Activated T-cell treated with anti-CD3 and anti-CD28 coated beads, Interleukin-2, amount 50 U/mL, for 4 hours (primary cell): ENCODE measurements around the gene AAK1. TPM values are rescaled to one million over a fixed set of nuclear protein-coding genes. Genes with fewer than 3 reads are reported as not detected.
A peak's percentile ranks its signal among the peaks of the same experiment; 100 is the strongest.

Experiments used
- ATAC-seq, 2 donors: fragments of 200-7000 bp; cut with Tn5 transposase; one replicate each; pipeline ENCODE4 v1.10.0; 2021
- DNase-seq: peaks from one replicate; pipeline ENCODE4 v3.0.0-alpha.2; 2020
- H3K27me3 Mint-ChIP-seq: one replicate; pipeline ENCODE4 v1.8.0; 2021; ENCODE audit warnings: low read depth, mixed read lengths
- H3K36me3 Mint-ChIP-seq: one replicate; pipeline ENCODE4 v1.8.0; 2022; ENCODE audit warnings: mixed read lengths; ENCODE audit not compliant: insufficient read depth
- H3K4me1 Mint-ChIP-seq: one replicate; pipeline ENCODE4 v1.8.0; 2021; ENCODE audit warnings: low read depth, mixed read lengths
- H3K4me3 Mint-ChIP-seq: one replicate; pipeline ENCODE4 v1.8.0; 2021; ENCODE audit warnings: mild to moderate bottlenecking, moderate library complexity, mixed read lengths
- H3K9me3 Mint-ChIP-seq: one replicate; pipeline ENCODE4 v1.8.0; 2021; ENCODE audit warnings: mixed read lengths
- total RNA-seq, 3 donors: library from RNA; stranded (reverse); gene quantifications; one replicate each; pipeline ENCODE4 v1.2.1, GENCODE V29; 2021

The AAK1 gene
- total RNA-seq, 3 donors from 2014 or later: 46.1 to 54.5 (median 51.6) TPM

- Mint-ChIP-seq H3K9me3 (no peaks in the 10 kb centered on the region), H3K4me1 (peaks cover 81% of the 10 kb centered on the region), H3K4me3 (no peak overlapping the region), H3K27me3 (no peaks in the 10 kb centered on the region), H3K36me3 (peaks cover 6% of the 10 kb centered on the region)
- no peak for DNase-seq
- no peak for ATAC-seq
Observed at GRCh38 chr2:69588945-69589344, 54.6 kb downstream of the AAK1 start.

DNA sequence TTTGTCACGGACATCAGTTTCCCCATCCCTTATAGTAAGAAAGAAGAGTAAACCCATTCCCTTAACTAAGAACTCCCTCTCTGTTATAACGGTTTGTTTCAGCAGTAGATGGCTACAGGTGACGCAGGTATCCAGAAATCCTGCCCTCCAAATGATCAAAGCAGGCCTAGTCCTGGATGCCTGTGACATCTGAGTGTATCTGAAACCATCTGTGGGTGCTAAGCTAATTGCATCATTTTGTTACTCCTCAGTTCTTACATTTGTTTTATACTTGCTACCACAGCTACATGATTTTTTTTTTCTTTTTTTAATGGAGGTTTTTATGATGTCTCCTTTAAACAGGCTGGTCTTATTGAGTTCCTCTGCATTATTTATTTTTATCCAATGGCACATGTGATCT is 55.1 kb downstream of the AAK1 start:
- Mint-ChIP-seq H3K9me3 (no peaks in the 10 kb centered on the region), H3K4me3 (no peak overlapping the region)

GRCh38 chr2:69585855-69586555 is 57.5 kb downstream of the AAK1 start:
- Mint-ChIP-seq H3K9me3 (no peaks in the 10 kb centered on the region), H3K4me3 (no peak overlapping the region), H3K27me3 (no peaks in the 10 kb centered on the region), H3K4me1 (peaks cover 87% of the 10 kb centered on the region), H3K36me3 (peaks cover 6% of the 10 kb centered on the region)
- ATAC-seq (no peak), DNase-seq (no peak)

More for the DNA sequence above, 55.1 kb downstream of the AAK1 start:
- H3K36me3 Mint-ChIP-seq: peaks cover 6% of the 10 kb centered on the region
- H3K4me1 Mint-ChIP-seq: peaks cover 82% of the 10 kb centered on the region
- no peaks in the 10 kb centered on the region for H3K27me3 Mint-ChIP-seq
- ATAC-seq (peak in 1 of 2 donors; percentile 33), DNase-seq (no peak)

- peaks cover 8% of the 10 kb centered on the region for H3K36me3 Mint-ChIP-seq
- H3K4me3 Mint-ChIP-seq: peak overlapping the region; percentile 1
- H3K4me1 Mint-ChIP-seq: peaks cover 85% of the 10 kb centered on the region
- no peak for DNase-seq
- H3K27me3 Mint-ChIP-seq: no peaks in the 10 kb centered on the region
- no peaks in the 10 kb centered on the region for H3K9me3 Mint-ChIP-seq
- peak; percentile 24 to 52 for ATAC-seq
Observed at GRCh38 chr2:69584127-69584889, 59.2 kb downstream of the AAK1 start.

GRCh38 chr2:69583321-69583833 is 60.2 kb downstream of the AAK1 start:
- no peak for ATAC-seq
- no peak overlapping the region for H3K4me3 Mint-ChIP-seq
- H3K36me3 Mint-ChIP-seq: peaks cover 6% of the 10 kb centered on the region

GRCh38 chr2:69582582-69583176 is 60.9 kb downstream of the AAK1 start:
- H3K9me3 Mint-ChIP-seq: no peaks in the 10 kb centered on the region
- H3K36me3 Mint-ChIP-seq: peaks cover 8% of the 10 kb centered on the region
- no peaks in the 10 kb centered on the region for H3K27me3 Mint-ChIP-seq
- DNase-seq: no peak
- peaks cover 86% of the 10 kb centered on the region for H3K4me1 Mint-ChIP-seq
- peak; percentile 26 to 29 for ATAC-seq
- peak overlapping the region; percentile 55 for H3K4me3 Mint-ChIP-seq

More at GRCh38 chr2:69583321-69583833, 60.2 kb downstream of the AAK1 start:
- Mint-ChIP-seq H3K4me1 (peaks cover 86% of the 10 kb centered on the region), H3K9me3 (no peaks in the 10 kb centered on the region), H3K27me3 (no peaks in the 10 kb centered on the region)
- DNase-seq: no peak

GRCh38 chr2:69581774-69582581 is 61.6 kb downstream of the AAK1 start:
- Mint-ChIP-seq H3K27me3 (no peaks in the 10 kb centered on the region), H3K9me3 (no peaks in the 10 kb centered on the region), H3K36me3 (peaks cover 8% of the 10 kb centered on the region), H3K4me3 (peak overlapping the region; percentile 55), H3K4me1 (peaks cover 91% of the 10 kb centered on the region)
- DNase-seq: no peak
- peak in 1 of 2 donors; percentile 12 for ATAC-seq

DNA sequence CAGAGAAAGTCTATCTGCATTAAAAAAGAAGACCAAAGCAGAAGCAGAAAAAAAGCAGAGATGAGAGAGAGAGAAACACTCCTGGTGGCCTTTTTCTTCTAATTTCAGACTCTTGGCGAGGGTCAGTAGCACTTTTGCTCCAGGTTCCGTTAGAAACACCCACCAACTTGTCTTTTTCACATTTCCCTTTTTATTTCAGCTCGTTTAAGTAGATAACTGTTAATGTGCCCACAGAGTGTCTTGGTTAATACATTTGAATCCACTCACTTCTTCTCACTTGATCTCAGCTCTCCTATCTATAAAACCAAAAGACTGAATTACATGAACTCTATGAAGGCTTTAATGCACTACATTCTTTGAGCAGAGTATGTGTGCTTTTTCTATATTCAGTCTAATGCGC is 63.1 kb downstream of the AAK1 start:
- Mint-ChIP-seq H3K27me3 (no peaks in the 10 kb centered on the region), H3K36me3 (peaks cover 8% of the 10 kb centered on the region), H3K4me3 (no peak overlapping the region), H3K9me3 (no peaks in the 10 kb centered on the region), H3K4me1 (peaks cover 89% of the 10 kb centered on the region)
- ATAC-seq: no peak
- DNase-seq: no peak

- H3K4me1 Mint-ChIP-seq: peaks cover 85% of the 10 kb centered on the region
- ATAC-seq (no peak), DNase-seq (no peak)
- no peaks in the 10 kb centered on the region for H3K27me3 Mint-ChIP-seq
- H3K4me3 Mint-ChIP-seq: no peak overlapping the region
- peaks cover 8% of the 10 kb centered on the region for H3K36me3 Mint-ChIP-seq
- H3K9me3 Mint-ChIP-seq: no peaks in the 10 kb centered on the region
Observed at GRCh38 chr2:69579536-69579935, 64.0 kb downstream of the AAK1 start.

- no peak for DNase-seq
- Mint-ChIP-seq H3K9me3 (no peaks in the 10 kb centered on the region), H3K4me3 (no peak overlapping the region), H3K36me3 (peaks cover 7% of the 10 kb centered on the region), H3K4me1 (peaks cover 77% of the 10 kb centered on the region), H3K27me3 (no peaks in the 10 kb centered on the region)
- no peak for ATAC-seq
Observed at GRCh38 chr2:69578198-69578540, 65.4 kb downstream of the AAK1 start.

DNA sequence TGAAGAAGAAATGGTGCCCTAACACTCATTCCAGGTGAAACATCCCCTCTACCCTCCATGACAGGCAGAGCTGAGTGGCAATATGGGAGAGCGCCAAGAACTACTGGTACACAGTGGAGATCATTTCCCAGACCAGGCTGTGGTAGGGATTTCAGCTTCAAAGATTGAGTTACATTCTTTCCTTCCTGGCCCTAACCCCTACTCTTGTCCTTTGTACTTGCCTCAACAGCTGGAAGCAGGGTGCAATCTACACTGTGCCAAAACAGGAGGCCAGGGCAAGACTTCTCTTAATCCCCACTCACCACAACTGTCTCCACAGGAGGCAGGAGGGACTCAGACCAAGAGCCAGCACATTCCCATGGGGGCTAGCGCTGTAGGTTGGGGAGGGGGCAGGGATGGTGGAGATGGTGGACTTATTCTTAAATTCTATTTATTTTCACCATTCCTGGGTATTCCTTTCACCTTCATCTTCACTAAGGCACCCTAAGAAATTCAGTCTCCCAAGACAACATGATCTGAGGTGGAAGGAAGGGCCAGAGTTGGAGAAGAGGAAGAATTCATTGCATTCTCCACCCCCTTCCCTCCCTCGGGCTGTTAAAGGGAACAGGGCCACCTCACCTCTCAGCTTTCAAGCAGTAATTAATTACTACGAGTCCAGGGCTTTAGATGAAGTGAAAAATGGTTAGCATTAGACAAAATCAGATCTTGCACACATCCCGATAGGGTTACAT is 65.9 kb downstream of the AAK1 start:
- Mint-ChIP-seq H3K4me3 (no peak overlapping the region), H3K27me3 (no peaks in the 10 kb centered on the region), H3K36me3 (peaks cover 7% of the 10 kb centered on the region), H3K9me3 (no peaks in the 10 kb centered on the region), H3K4me1 (peaks cover 77% of the 10 kb centered on the region)
- ATAC-seq: no peak
- no peak for DNase-seq

DNA sequence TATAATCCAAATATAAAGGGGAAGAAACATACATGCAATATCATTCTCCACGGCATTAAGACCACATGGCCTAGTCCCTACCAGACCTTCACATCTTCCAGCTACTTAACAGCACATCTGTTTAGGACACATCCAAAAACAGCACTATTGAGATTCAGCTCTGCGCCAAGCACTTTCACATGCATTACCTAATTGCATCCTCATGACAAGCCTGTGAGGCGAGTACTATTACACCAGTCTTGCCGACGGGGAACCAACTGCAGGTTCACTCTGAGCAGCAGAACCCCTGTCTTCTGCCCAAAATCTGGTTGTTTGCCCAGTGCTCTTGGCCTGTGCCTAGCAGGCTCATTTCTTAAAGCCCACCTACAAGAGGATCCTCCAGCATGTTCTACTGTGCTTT is 66.7 kb downstream of the AAK1 start:
- ATAC-seq: no peak
- Mint-ChIP-seq H3K27me3 (no peaks in the 10 kb centered on the region), H3K4me3 (no peak overlapping the region), H3K36me3 (peaks cover 7% of the 10 kb centered on the region), H3K9me3 (no peaks in the 10 kb centered on the region), H3K4me1 (peaks cover 74% of the 10 kb centered on the region)
- no peak for DNase-seq

DNA sequence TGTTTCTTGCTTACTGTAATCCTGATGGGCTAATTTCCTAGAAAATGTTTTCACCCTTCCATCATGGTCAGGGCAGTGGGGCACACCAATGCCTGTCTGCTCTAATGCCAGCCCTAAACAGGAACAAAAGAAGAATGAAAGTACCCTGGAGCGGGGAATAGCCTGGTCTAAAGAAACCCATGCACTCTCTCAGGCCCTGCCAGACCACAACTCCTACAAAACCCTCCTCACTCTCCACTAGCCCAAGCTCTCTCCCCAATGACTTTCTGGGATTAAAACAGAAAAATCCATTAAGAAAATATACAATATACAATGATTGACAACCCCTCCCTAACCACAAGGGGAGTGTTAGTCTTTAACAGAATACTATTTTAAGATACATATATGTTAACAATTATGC is 67.6 kb downstream of the AAK1 start:
- DNase-seq (no peak), ATAC-seq (no peak)
- H3K4me1 Mint-ChIP-seq: peaks cover 78% of the 10 kb centered on the region
- H3K9me3 Mint-ChIP-seq: no peaks in the 10 kb centered on the region
- no peak overlapping the region for H3K4me3 Mint-ChIP-seq
- peaks cover 11% of the 10 kb centered on the region for H3K36me3 Mint-ChIP-seq
- no peaks in the 10 kb centered on the region for H3K27me3 Mint-ChIP-seq
